Gastrocnemius medialis (tissue), 4 donors: Measurements from ENCODE around the gene HOXB5.

Experiments used
- CTCF ChIP-seq, 5 experiments: fragments of 450-650 bp in 3 of 5; fragments of 200-600 bp in 2 of 5; sonication (generic) in 2 of 5; IDR thresholded peaks in 4 of 5; conservative IDR thresholded peaks in 1 of 5; 1 replicate in 4 of 5; 2 replicates in 1 of 5; pipeline ENCODE4 v1.5.1; 2016 to 2019; ENCODE audit warnings: antibody characterized with exemption in 5 of 5, mild to moderate bottlenecking in 3 of 5, moderate library complexity in 3 of 5
- POLR2A ChIP-seq, 2 donors: fragments of 450-650 bp; IDR thresholded peaks; one replicate each; pipeline ENCODE4 v1.6.1; 2017; ENCODE audit warnings: antibody characterized with exemption in 2 of 2, mild to moderate bottlenecking in 2 of 2, moderate library complexity in 2 of 2

GRCh38 chr17:48600244-48601098 lies 6.9 kb upstream of the HOXB5 start:
- TF ChIP-seq POLR2A (IDR thresholded peaks at IDR 0.05): no peak
- no peak for TF ChIP-seq CTCF (IDR thresholded peaks at IDR 0.05 in 4 of 5, conservative IDR thresholded peaks at IDR 0.05 in 1 of 5)
